NCI-H2107 treated with DMSO at 0.1 percent for 48 hours (cell line): ENCODE results near the gene CACTIN.
"Not testable (repeated sequence)": the region's sequence is repeated elsewhere in the genome, so short reads cannot be mapped to it uniquely, and the experiment has no call there.

Experiments
- DNase-seq: peaks from one replicate; lab custom pipeline; 2025; ENCODE audit not compliant: unreplicated experiment; lab: John Stamatoyannopoulos, UW

CACTIN gene

DNA sequence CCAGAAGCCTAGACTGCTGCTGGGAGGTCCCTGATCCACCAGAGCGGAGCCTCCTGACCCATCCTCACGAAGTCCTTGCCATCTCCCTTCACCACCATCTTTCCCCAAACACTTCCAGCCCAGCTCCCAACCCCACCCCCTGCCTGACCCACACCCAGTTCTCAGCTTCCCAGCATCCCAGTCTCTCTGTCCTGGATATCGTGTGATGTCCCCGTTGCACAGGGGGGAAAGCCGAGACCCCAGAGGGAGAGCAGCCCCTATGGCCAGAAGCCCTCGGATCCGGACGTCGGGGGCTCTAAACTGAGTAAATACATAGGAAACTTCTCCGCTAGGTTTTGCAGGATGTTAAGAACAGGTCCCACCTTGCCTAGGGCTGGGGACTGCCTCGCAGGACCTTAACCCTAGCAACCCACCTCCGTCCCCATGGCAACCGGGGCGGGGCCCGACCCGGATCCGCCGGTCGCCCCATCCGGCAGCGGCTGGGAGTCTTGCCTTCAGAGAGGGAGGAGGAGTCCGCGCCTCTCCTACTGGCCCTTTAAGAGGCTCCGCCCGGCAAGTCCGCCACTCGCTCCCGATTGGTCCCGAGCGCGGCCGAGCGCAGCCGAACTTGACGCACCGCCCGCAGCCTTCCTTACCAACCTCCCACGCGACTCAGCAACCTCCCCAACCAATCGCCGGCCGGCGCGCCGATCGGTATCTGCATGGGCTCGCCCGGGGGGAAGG, 54.3 kb downstream of the CACTIN start:
- DNase-seq: peak; percentile 91

DNA sequence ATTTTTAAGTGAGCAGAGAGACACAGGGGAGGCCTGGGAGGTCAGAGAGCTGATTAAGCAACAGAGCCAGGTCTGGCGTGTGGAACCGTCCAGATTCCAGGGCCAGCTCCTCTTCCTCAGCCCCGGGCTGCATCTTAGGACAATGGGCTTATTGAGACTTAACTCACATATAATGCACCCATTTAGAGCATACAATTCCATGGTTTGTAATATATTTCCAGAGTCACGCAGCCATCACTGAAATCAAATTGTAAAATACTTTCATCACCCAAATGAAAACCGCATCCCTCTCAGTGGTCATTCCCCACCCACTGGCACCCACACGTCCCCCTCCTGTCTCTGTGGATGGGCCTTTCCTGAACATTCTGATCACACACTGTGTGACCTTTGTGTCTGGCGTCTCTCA, 56.0 kb downstream of the CACTIN start:
- DNase-seq: no peak

DNA sequence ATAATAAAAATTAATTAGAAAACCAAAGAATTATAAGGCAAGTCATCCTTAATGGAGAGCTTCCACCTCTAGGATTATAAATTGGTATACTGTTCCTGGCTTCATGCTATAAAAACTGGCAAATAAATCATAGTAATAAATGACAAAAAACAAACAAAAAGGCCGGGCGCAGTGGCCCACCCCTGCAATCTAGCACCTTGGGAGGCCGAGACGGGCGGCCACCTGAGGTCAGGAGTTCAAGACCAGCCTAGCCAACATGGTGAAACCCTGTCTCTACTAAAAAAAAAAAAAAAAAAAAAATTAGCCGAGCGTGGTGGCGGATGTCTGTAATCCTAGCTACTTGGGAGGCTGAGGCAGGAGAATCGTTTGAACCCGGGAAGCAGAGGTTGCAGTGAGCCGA, 56.5 kb downstream of the CACTIN start:
- not testable (repeated sequence) for DNase-seq

GRCh38 chr19:3565139-3565538, 61.5 kb downstream of the CACTIN start:
- DNase-seq: no peak

GRCh38 chr19:3563709-3564524, 62.7 kb downstream of the CACTIN start:
- no peak for DNase-seq
